IPS DF 6.9 (cell line): Measurements from ENCODE around the gene PIEZO1.
"Not testable (repeated sequence)": the region's sequence is repeated elsewhere in the genome, so short reads cannot be mapped to it uniquely, and the experiment has no call there.

ENCODE experiments used
- DNase-seq: peaks from one replicate; pipeline ENCODE4 v3.0.0-alpha.2; 2013; ENCODE audit warnings: low read depth, low spot score
- H3K27ac ChIP-seq: one replicate; pipeline ENCODE4 v1.5.1; 2013; ENCODE audit warnings: low read length, control low read depth
- H3K27me3 ChIP-seq: 2 replicates; pipeline ENCODE4 v1.6.1; 2013; ENCODE audit warnings: mild to moderate bottlenecking, low read length; ENCODE audit not compliant: control insufficient read depth, insufficient read depth
- H3K36me3 ChIP-seq: 2 replicates; pipeline ENCODE4 v1.6.1; 2013; ENCODE audit warnings: low read length; ENCODE audit not compliant: control insufficient read depth, insufficient read depth
- H3K4me1 ChIP-seq: 2 replicates; pipeline ENCODE4 v1.6.1; 2013; ENCODE audit warnings: low read length; ENCODE audit not compliant: control insufficient read depth, insufficient read depth
- H3K4me3 ChIP-seq: 2 replicates; pipeline ENCODE4 v1.5.1; 2013; ENCODE audit warnings: mild to moderate bottlenecking, low read length
- H3K9me3 ChIP-seq: 2 replicates; pipeline ENCODE4 v1.6.1; 2013; ENCODE audit warnings: low read length, inconsistent platforms; ENCODE audit not compliant: control insufficient read depth, insufficient read depth
- WGBS: extraction: QIAGEN DNeasy Blood & Tissue Kit; methylation state at CpG from one replicate; pipeline ENCODE4 v1.1.7; 2013; ENCODE audit warnings: mixed read lengths, missing lambda C conversion rate; ENCODE audit not compliant: insufficient read length, insufficient coverage; 5-methylcytosine and 5-hydroxymethylcytosine counted together

The PIEZO1 gene

GRCh38 chr16:88790312-88791211, 5.5 kb upstream of the PIEZO1 start:
- peaks cover 7% of the 10 kb centered on the region for H3K4me1 ChIP-seq
- no peak for DNase-seq
- no peak overlapping the region for H3K4me3 ChIP-seq
- H3K27ac ChIP-seq: no peak overlapping the region
- no peaks in the 10 kb centered on the region for H3K27me3 ChIP-seq
- H3K36me3 ChIP-seq: no peaks in the 10 kb centered on the region
- WGBS: no CpG with 5 or more reads among the region's 24 CpGs
- H3K9me3 ChIP-seq: no peaks in the 10 kb centered on the region

GRCh38 chr16:88789594-88789993, 4.6 kb upstream of the PIEZO1 start:
- WGBS: no CpG with 5 or more reads among the region's 7 CpGs
- Histone ChIP-seq H3K4me1 (peaks cover 7% of the 10 kb centered on the region), H3K9me3 (no peaks in the 10 kb centered on the region), H3K27me3 (no peaks in the 10 kb centered on the region), H3K27ac (no peak overlapping the region), H3K36me3 (no peaks in the 10 kb centered on the region; the same call in 1 of the 2 replicates), H3K4me3 (no peak overlapping the region)
- DNase-seq: no peak

GRCh38 chr16:88788749-88789148, 3.7 kb upstream of the PIEZO1 start:
- H3K4me1 ChIP-seq, H3K4me3 ChIP-seq, DNase-seq, H3K27ac ChIP-seq, H3K36me3 ChIP-seq, H3K9me3 ChIP-seq, H3K27me3 ChIP-seq: not testable (repeated sequence)
- no CpG with 5 or more reads among the region's 8 CpGs for WGBS

GRCh38 chr16:88787579-88788314, 2.7 kb upstream of the PIEZO1 start:
- Histone ChIP-seq H3K27ac (no peak overlapping the region), H3K4me3 (no peak overlapping the region), H3K27me3 (no peaks in the 10 kb centered on the region), H3K9me3 (no peaks in the 10 kb centered on the region), H3K4me1 (peaks cover 8% of the 10 kb centered on the region), H3K36me3 (no peaks in the 10 kb centered on the region; the same call in 1 of the 2 replicates)
- no CpG with 5 or more reads among the region's 11 CpGs for WGBS
- no peak for DNase-seq

- peaks cover 4% of the 10 kb centered on the region for H3K4me1 ChIP-seq
- H3K27me3 ChIP-seq: no peaks in the 10 kb centered on the region
- no peak overlapping the region for H3K27ac ChIP-seq
- no peaks in the 10 kb centered on the region; the same call in 1 of the 2 replicates for H3K36me3 ChIP-seq
- no CpG with 5 or more reads among the region's 32 CpGs for WGBS
- DNase-seq: no peak
- no peaks in the 10 kb centered on the region for H3K9me3 ChIP-seq
- H3K4me3 ChIP-seq: peak overlapping the region; percentile 62; the same call in 1 of the 2 replicates
Measured at GRCh38 chr16:88784856-88785105, 239 bp downstream of the PIEZO1 start.

GRCh38 chr16:88784074-88784855, 755 bp downstream of the PIEZO1 start:
- no peaks in the 10 kb centered on the region; the same call in 1 of the 2 replicates for H3K36me3 ChIP-seq
- no peaks in the 10 kb centered on the region for H3K27me3 ChIP-seq
- no peaks in the 10 kb centered on the region for H3K9me3 ChIP-seq
- no peak for DNase-seq
- no peak overlapping the region for H3K27ac ChIP-seq
- WGBS: no CpG with 5 or more reads among the region's 74 CpGs
- peaks cover 4% of the 10 kb centered on the region for H3K4me1 ChIP-seq
- peak overlapping the region; percentile 62; the same call in 1 of the 2 replicates for H3K4me3 ChIP-seq

- WGBS: no CpG with 5 or more reads among the region's 27 CpGs
- DNase-seq: no peak
- Histone ChIP-seq H3K27me3 (no peaks in the 10 kb centered on the region), H3K27ac (no peak overlapping the region), H3K4me3 (peak overlapping the region; percentile 62; the same call in 1 of the 2 replicates), H3K36me3 (no peaks in the 10 kb centered on the region; the same call in 1 of the 2 replicates), H3K4me1 (peaks cover 4% of the 10 kb centered on the region), H3K9me3 (no peaks in the 10 kb centered on the region)
Measured at GRCh38 chr16:88783391-88784073, 1.5 kb downstream of the PIEZO1 start.

GRCh38 chr16:88782454-88783390, 2.3 kb downstream of the PIEZO1 start:
- Histone ChIP-seq H3K36me3 (no peaks in the 10 kb centered on the region; the same call in 1 of the 2 replicates), H3K27me3 (no peaks in the 10 kb centered on the region), H3K4me3 (no peak overlapping the region), H3K4me1 (peaks cover 6% of the 10 kb centered on the region), H3K9me3 (no peaks in the 10 kb centered on the region), H3K27ac (no peak overlapping the region)
- no CpG with 5 or more reads among the region's 16 CpGs for WGBS
- DNase-seq: no peak
